Measurements from ENCODE around the gene GPATCH2.
"Not testable (repeated sequence)": the region's sequence is repeated elsewhere in the genome, so short reads cannot be mapped to it uniquely, and the experiment has no call there.

GPATCH2 gene

GRCh38 chr1:217524787-217525520, 105.9 kb downstream of the GPATCH2 start:
- DNase-seq: no peak

DNA sequence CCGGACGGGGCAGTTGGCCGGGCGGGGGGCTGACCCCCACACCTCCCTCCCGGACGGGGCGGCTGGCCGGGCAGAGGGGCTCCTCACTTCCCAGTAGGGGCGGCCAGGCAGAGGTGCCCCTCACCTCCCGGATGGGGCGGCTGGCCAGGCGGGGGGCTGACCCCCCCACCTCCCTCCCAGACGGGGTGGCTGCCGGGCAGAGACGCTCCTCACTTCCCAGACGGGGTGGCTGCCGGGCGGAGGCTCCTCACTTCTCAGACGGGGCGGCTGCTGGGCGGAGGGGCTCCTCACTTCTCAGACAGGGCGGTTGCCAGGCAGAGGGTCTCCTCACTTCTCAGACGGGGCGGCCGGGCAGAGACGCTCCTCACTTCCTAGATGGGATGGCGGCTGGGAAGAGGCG, 107.0 kb downstream of the GPATCH2 start:
- DNase-seq: not testable (repeated sequence)

DNA sequence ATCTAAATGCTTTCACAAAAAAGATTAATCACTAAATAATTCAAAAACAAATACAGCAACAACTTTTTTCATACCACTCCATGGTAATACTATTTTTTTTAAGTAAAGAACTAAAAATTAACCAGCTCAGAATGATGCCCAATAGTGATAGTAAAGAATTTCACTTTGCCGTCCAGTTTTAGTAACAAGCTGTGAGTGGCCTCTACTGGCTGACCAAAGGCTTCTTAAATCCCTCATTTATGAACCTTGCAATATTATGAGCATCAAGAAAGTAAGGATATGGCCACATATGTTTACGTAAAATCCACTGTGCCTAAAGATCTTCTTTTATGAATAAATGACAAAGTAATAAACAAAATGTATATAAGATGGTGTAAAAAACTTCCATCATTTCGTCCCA, 108.6 kb downstream of the GPATCH2 start:
- DNase-seq: no peak

DNA sequence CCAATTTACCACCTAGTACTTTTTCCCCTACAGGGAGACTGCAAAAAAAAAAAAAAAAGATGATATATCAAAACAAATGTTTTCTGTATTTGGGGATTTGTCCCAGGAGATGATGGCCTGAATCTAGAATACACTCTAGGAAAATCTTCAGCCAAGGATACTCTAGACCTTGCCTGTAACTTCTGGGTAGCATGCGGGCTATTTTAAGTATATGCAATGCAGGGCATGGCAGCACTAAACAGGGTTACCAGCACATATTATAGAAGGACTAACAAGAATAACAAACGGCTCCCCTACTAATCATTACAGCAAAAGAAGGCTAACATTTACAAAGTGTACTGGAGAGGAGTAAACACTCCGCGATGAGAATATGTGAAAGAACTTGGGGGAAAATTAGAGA, 109.6 kb downstream of the GPATCH2 start:
- DNase-seq: no peak

DNA sequence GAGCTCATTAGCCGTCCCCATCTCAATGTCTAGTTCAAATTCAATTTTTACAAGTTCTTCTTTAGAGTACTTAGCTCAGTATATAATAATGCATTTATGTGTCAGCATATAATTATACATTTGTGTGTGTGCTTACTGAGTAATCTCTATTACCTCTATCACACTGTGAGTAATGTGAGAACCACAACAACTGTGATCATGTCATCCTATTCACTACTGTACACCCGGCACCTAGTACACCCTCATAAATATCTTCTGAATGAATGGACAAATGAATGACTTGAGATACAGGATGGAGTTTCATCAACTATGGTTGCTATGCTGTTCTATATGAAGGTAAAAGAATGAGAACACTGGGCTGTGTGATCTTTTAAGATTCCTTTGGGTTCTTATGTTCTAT, 124.0 kb downstream of the GPATCH2 start:
- DNase-seq: no peak

GRCh38 chr1:217498209-217498608, 132.7 kb downstream of the GPATCH2 start:
- no peak for DNase-seq

DNA sequence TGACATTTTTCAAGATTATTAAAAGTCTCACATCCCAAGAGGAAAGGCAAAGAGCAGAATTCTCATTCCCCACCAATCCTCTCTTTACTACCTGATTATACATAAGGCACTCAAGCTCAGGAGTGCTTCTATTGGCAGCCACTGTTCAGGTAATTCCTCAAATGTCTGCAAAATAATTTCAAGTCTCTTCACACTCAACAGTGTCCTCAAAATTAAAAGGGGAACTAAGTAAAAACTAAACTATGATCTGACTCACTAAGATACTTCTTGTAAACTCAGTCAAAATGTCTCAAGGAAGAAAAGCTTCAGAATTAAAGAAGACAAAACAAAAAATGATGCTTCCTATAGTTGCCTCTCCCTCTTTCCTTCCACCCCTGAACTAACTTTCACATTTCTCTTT, 135.6 kb downstream of the GPATCH2 start:
- DNase-seq: no peak

GRCh38 chr1:217494767-217495166, 136.1 kb downstream of the GPATCH2 start:
- no peak for DNase-seq

GRCh38 chr1:217493290-217493689, 137.6 kb downstream of the GPATCH2 start:
- peak; percentile 6 for DNase-seq

DNA sequence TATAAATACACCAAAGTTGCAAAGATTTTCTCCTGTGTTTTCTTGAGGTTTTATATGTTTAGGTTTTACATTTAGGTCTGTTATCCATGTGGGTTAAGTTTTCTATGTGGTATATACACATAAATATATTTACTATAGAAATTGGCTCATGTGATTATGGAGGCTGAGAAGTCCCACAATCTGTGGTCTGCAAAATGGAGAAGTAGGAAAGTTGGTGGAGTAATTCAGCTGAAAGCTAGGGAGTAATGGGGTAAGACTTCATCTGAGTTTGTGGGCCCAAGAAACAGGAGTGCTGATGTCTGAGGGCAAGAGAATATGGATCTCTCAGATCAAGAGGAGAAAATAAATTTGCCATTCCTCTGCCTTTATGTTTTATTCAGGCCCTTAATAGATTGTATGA, 146.0 kb downstream of the GPATCH2 start:
- no peak for DNase-seq

- DNase-seq: no peak
Observed at GRCh38 chr1:217482356-217483102, 148.4 kb downstream of the GPATCH2 start.

DNA sequence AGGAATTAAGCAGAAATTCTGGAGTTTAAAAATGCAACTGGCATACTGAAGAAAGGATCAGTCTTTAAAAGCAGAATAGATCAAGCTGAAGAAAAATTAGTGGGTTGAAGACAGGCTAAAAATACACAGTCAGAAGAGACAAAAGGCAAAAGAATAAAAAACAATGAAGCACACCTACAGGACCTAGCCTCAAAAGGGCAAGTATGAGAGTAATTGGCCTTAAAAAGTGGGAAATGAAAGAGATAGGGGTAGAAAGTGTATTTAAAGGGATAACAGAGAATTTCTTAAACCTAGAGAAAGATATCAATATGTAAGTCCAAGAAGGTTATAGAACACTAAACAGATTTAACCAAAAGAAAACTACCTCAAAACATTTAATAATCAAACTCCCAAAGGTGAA, 152.4 kb downstream of the GPATCH2 start:
- DNase-seq: no peak

- no peak for DNase-seq
Observed at GRCh38 chr1:217472915-217473314, 158.0 kb downstream of the GPATCH2 start.

DNA sequence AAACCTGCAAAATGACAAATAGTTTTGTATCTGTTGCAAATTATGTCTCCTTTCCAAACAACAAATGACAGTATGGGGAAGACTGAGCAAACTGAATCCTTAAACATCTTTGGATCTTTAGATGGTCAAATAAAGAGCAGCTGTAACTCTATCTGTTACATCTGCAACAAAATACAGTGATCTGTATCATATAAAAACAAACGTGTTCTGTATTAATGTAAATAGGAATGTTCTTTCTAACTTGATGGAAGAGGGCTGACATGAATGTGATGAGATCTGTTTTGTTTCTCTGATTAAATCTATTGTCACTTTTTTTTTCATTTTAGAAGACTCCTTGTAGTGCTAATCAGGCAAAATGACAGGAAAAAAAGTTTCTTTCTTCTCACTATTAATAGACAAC, 159.5 kb downstream of the GPATCH2 start:
- no peak for DNase-seq

DNA sequence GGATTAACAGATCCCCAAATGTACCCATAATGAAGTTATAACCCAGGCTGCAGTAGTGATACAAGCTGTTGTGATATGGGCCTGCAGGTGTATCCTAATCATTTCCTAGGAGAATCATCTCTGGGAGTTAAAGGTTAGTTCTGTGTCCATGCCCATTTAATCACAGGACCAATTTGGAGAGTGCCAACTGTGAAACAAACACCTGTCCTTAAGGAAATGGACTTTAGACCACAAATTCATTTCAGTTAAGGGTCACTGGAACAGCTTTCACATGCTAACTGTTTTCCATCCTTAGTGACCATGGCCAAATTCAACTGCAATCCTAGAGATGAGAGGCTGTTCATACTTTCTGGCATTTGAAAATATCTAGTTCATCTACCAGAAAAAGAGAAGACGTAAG, 160.9 kb downstream of the GPATCH2 start:
- no peak for DNase-seq

DNA sequence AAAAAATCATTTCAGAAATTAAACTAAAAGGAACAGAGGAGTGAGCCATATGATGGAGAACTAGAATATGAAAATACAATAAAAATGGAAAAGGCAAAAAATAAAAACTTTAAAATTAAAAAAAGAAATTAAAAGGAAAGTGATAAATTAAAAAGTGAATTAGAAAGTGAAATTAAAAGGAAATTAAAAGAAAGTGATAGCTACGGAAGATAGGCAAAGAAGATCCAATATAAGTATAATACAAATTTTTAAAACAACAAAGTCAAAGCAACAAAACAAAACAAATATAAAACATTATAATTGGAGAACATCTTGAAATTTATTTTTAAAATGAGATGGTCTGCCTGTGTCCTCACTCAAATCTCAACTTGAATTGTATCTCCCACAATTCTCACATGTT, 165.8 kb downstream of the GPATCH2 start:
- DNase-seq: no peak

GRCh38 chr1:217462666-217463065, 168.2 kb downstream of the GPATCH2 start:
- DNase-seq: no peak

DNA sequence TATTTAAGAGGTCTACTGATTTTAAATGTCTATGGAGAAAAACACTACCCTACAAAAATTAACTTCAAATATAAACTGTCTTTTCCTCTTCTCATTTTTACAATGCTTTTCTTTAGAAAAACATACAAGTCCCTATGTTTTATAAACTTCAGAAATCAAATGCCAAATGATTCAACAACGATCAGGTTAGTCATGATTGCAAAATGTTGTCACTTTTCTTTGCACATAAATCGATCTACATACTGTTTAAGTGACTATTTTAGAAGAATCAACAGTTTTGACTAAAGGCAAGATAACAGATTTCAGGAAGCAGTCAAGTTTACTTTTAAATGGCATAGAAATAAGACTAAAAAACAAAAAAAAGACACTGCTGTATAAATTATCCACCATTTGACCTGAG, 168.7 kb downstream of the GPATCH2 start:
- DNase-seq: no peak

GRCh38 chr1:217457016-217457415, 173.9 kb downstream of the GPATCH2 start:
- DNase-seq: no peak

GRCh38 chr1:217456261-217456660, 174.6 kb downstream of the GPATCH2 start:
- no peak for DNase-seq

DNA sequence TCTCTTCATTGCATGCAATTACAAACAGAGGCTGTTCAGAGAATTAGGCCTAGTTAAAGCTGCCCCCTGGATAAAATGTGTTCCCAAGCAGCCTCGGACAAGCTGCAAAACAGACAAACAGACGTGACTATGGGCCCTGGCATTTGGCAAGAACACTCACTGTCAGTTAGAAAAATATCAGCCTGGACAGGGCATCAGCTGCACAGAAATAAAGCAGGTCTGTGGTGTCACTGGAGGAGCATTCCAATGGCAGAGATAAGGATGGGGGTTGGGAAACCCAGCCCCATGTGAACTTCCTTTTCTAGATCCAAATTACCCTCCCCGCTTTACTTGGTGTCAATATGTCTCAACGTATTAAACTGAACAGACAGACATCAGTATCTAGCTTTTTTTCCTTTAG, 177.1 kb downstream of the GPATCH2 start:
- no peak for DNase-seq

DNA sequence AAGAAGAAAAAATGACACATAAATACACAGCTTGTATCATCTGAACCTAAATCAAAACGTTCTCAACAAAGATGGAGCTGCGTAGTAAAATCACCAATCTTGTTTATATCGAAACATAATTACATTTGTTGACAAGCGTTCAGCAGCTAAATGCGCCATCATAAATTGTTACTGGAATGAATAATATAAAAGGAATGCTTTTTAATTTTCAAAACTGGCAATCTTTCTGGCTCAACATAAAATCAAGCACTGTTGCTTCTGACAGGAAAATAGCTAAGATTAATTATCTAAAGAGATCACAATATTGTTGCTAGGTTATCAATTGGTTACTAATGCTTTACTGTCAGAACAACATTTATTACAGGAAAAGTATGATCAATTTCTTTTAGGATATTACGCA, 181.5 kb downstream of the GPATCH2 start:
- DNase-seq: no peak

GRCh38 chr1:217443845-217444244, 187.0 kb downstream of the GPATCH2 start:
- DNase-seq: no peak

- no peak for DNase-seq
Observed at GRCh38 chr1:217437376-217437775, 193.5 kb downstream of the GPATCH2 start.

GRCh38 chr1:217435204-217435603, 195.7 kb downstream of the GPATCH2 start:
- no peak for DNase-seq

Measured in NCI-H748 treated with DMSO at 0.1 percent for 48 hours (cell line).